Esophagus squamous epithelium (tissue), 5 donors: ENCODE data around the gene FBXL5. TPM values are rescaled to one million over a fixed set of nuclear protein-coding genes. Genes with fewer than 3 reads are reported as not detected.

Experiments used
- DNase-seq: peaks from one replicate; lab custom pipeline; 2025; lab: John Stamatoyannopoulos, UW
- H3K27ac ChIP-seq, 4 donors: fragments of 200-600 bp; sonication (generic); one replicate each; pipeline ENCODE4 v1.5.1; 2016 to 2019; ENCODE audit warnings: mild to moderate bottlenecking in 1 of 4
- H3K27me3 ChIP-seq, 4 donors: fragments of 200-600 bp; sonication (generic); 1 replicate in 3 of 4; 2 replicates in 1 of 4; pipeline versions ENCODE4 v1.5.1 to v1.6.0; 2017 to 2021; ENCODE audit warnings: antibody characterized with exemption in 1 of 4
- H3K36me3 ChIP-seq, 3 donors: fragments of 200-600 bp; sonication (generic); one replicate each; pipeline ENCODE4 v1.5.1; 2016 to 2019
- H3K4me1 ChIP-seq, 3 donors: fragments of 200-600 bp; sonication (generic); one replicate each; pipeline ENCODE4 v1.5.1; 2017 to 2019
- H3K4me3 ChIP-seq, 4 donors: fragments of 200-600 bp; sonication (generic); 1 replicate in 3 of 4; 2 replicates in 1 of 4; pipeline ENCODE4 v1.5.1; 2016 to 2019; ENCODE audit warnings: mild to moderate bottlenecking in 2 of 4, moderate library complexity in 1 of 4
- H3K9me3 ChIP-seq, 3 donors: fragments of 200-600 bp; sonication (generic); one replicate each; pipeline ENCODE4 v1.5.1; 2016 to 2019
- POLR2A ChIP-seq, 4 donors: fragments of 450-650 bp; IDR thresholded peaks; one replicate each; pipeline ENCODE4 v1.6.1; 2017; ENCODE audit warnings: antibody characterized with exemption in 4 of 4, mild to moderate bottlenecking in 4 of 4, moderate library complexity in 3 of 4
- WGBS, 2 donors: methylation state at CpG; one replicate each; pipeline ENCODE4 v1.1.5; 2018; 5-methylcytosine and 5-hydroxymethylcytosine counted together
- intact Hi-C: fragments of 100-400 bp; cut with DNase I; formaldehyde crosslinking; loops from one replicate; pipeline ENCODE4 v1.15.0; 2022
- total RNA-seq, 4 donors: library from RNA; depleted of rRNA; stranded (reverse); fragments of >200 nt; gene quantifications; one replicate each; pipeline ENCODE4 v1.1.0, GENCODE V29; 2016
- TF ChIP-seq, protein P1 (sequence below), 6 experiments: fragments of 450-650 bp in 4 of 6; fragments of 200-600 bp in 2 of 6; sonication (generic) in 2 of 6; IDR thresholded peaks; one replicate each; pipeline ENCODE4 v1.5.1; 2016 to 2019; ENCODE audit warnings: antibody characterized with exemption in 6 of 6, mild to moderate bottlenecking in 4 of 6, moderate library complexity in 4 of 6
- donor health status: DM: yes; HTN: yes; CAD: no.

FBXL5 gene
- total RNA-seq, 4 donors from 2014 or later = 39.2 to 119 (median 72.3) TPM

DNA sequence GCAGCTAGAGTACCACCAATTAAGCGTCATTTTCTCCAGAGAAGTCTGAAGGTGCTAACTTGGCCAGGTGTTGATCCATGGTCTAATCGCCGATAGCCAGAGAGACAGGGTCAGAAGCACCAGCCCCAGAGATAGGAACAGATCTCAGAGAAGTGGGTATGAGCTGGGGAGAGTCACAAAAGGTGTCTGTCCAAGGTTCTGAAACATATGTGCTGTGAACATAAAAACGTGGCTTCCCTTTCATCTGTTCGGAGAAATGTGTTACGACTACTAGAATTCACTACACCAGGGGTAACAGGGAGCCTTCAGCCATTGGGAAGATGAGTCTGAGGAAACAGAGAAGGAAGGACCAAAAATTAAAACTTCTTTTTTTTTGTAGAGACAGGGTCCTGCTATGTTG lies 91.3 kb downstream of the FBXL5 start:
- no peak overlapping the region for H3K4me3 ChIP-seq
- no peaks in the 10 kb centered on the region for H3K9me3 ChIP-seq
- no peak for TF ChIP-seq POLR2A (IDR thresholded peaks at IDR 0.05)
- TF ChIP-seq, protein P1, sequence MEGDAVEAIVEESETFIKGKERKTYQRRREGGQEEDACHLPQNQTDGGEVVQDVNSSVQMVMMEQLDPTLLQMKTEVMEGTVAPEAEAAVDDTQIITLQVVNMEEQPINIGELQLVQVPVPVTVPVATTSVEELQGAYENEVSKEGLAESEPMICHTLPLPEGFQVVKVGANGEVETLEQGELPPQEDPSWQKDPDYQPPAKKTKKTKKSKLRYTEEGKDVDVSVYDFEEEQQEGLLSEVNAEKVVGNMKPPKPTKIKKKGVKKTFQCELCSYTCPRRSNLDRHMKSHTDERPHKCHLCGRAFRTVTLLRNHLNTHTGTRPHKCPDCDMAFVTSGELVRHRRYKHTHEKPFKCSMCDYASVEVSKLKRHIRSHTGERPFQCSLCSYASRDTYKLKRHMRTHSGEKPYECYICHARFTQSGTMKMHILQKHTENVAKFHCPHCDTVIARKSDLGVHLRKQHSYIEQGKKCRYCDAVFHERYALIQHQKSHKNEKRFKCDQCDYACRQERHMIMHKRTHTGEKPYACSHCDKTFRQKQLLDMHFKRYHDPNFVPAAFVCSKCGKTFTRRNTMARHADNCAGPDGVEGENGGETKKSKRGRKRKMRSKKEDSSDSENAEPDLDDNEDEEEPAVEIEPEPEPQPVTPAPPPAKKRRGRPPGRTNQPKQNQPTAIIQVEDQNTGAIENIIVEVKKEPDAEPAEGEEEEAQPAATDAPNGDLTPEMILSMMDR (IDR thresholded peaks at IDR 0.05) = no peak
- DNase-seq = no peak
- no peaks in the 10 kb centered on the region for H3K27me3 ChIP-seq
- 66 to 74% methylated on average over 4 to 6 of the region's 6 CpGs for WGBS, 2 donors
- peaks cover 0 to 64% (median 0%) of the 10 kb centered on the region in 3 donors for H3K36me3 ChIP-seq
- no peak overlapping the region for H3K27ac ChIP-seq
- H3K4me1 ChIP-seq = no peaks in the 10 kb centered on the region
- intact Hi-C loops = no loop called here

GRCh38 chr4:15562623-15563022 lies 92.5 kb downstream of the FBXL5 start:
- Histone ChIP-seq H3K9me3 (no peaks in the 10 kb centered on the region), H3K4me3 (no peak overlapping the region), H3K27me3 (no peaks in the 10 kb centered on the region), H3K4me1 (no peaks in the 10 kb centered on the region), H3K36me3 (peaks cover 0 to 59% (median 0%) of the 10 kb centered on the region in 3 donors), H3K27ac (no peak overlapping the region)
- no peak for DNase-seq
- intact Hi-C loops = no loop called here
- TF ChIP-seq, protein P1 (IDR thresholded peaks at IDR 0.05) = no peak
- no peak for TF ChIP-seq POLR2A (IDR thresholded peaks at IDR 0.05)

- Histone ChIP-seq H3K27ac (no peak overlapping the region), H3K4me1 (no peaks in the 10 kb centered on the region), H3K27me3 (no peaks in the 10 kb centered on the region), H3K36me3 (peaks cover 0 to 54% (median 0%) of the 10 kb centered on the region in 3 donors), H3K9me3 (no peaks in the 10 kb centered on the region), H3K4me3 (no peak overlapping the region)
- WGBS, 2 donors = 40% methylated on average over 3 of the region's 3 CpGs
- no peak for DNase-seq
- TF ChIP-seq, protein P1 (IDR thresholded peaks at IDR 0.05) = no peak
- TF ChIP-seq POLR2A (IDR thresholded peaks at IDR 0.05) = no peak
- intact Hi-C loops = no loop called here
Observed at GRCh38 chr4:15562114-15562513, 93.0 kb downstream of the FBXL5 start.

GRCh38 chr4:15558561-15558960 lies 96.6 kb downstream of the FBXL5 start:
- DNase-seq = no peak
- WGBS, 2 donors = 68 to 71% methylated on average over 1 to 2 of the region's 2 CpGs
- Histone ChIP-seq H3K27ac (no peak overlapping the region), H3K27me3 (no peaks in the 10 kb centered on the region), H3K4me3 (no peak overlapping the region), H3K4me1 (no peaks in the 10 kb centered on the region), H3K36me3 (peaks cover 0 to 51% (median 3%) of the 10 kb centered on the region in 3 donors), H3K9me3 (no peaks in the 10 kb centered on the region)
- no peak for TF ChIP-seq POLR2A (IDR thresholded peaks at IDR 0.05)
- TF ChIP-seq, protein P1 (IDR thresholded peaks at IDR 0.05) = no peak
- intact Hi-C loops = no loop called here

GRCh38 chr4:15557786-15558550 lies 97.2 kb downstream of the FBXL5 start:
- 66 to 73% methylated on average over 2 of the region's 2 CpGs for WGBS, 2 donors
- no peaks in the 10 kb centered on the region for H3K9me3 ChIP-seq
- no peak for DNase-seq
- no peaks in the 10 kb centered on the region for H3K4me1 ChIP-seq
- H3K27ac ChIP-seq = no peak overlapping the region
- peaks cover 0 to 51% (median 3%) of the 10 kb centered on the region in 3 donors for H3K36me3 ChIP-seq
- TF ChIP-seq, protein P1 (IDR thresholded peaks at IDR 0.05) = no peak
- TF ChIP-seq POLR2A (IDR thresholded peaks at IDR 0.05) = no peak
- no peak overlapping the region for H3K4me3 ChIP-seq
- intact Hi-C loops = no loop called here
- no peaks in the 10 kb centered on the region for H3K27me3 ChIP-seq
